Panc1 (cell line): ENCODE results near the gene PXYLP1. TPM values are rescaled to one million over a fixed set of nuclear protein-coding genes. Genes with fewer than 3 reads are reported as not detected.

Experiments
- ATAC-seq: fragments of 200-7000 bp; cut with Tn5 transposase; 2 replicates; pipeline ENCODE4 v1.9.1; 2020; ENCODE audit warnings: mild to moderate bottlenecking, moderate library complexity
- BruUV-seq: library from RNA; stranded (reverse); fragments of 400-500 nt; replicated peaks from 2 replicates; lab custom pipeline; 2021; lab: Mats Ljungman, UMichigan
- CTCF ChIA-PET: fragments of 300-600 bp; sonication (Branson Sonifier 250); formaldehyde crosslinking; loops from one replicate; lab custom pipeline; 2022; ENCODE audit warnings: antibody characterized with exemption; lab: Charles Lee
- POLR2A ChIA-PET: fragments of 300-600 bp; sonication (Branson Sonifier 250); formaldehyde crosslinking; loops from one replicate; lab custom pipeline; 2022; ENCODE audit warnings: antibody characterized with exemption; lab: Charles Lee
- DNase-seq: peaks from one replicate; pipeline ENCODE4 v3.0.0-alpha.2; 2010; ENCODE audit warnings: low read depth, low spot score
- H3K27ac ChIP-seq: 2 replicates; pipeline ENCODE4 v1.5.1; 2011; ENCODE audit warnings: mild to moderate bottlenecking, low read length, inconsistent platforms
- H3K27me3 ChIP-seq: fragments of 200-500 bp; sonication (Bioruptor generic); 2 replicates; pipeline ENCODE4 v1.6.0; 2014; ENCODE audit warnings: low read length, inconsistent platforms; ENCODE audit not compliant: control insufficient read depth, insufficient read depth
- H3K36me3 ChIP-seq: fragments of 200-500 bp; sonication (Bioruptor generic); 2 replicates; pipeline ENCODE4 v1.5.1; 2014; ENCODE audit warnings: inconsistent platforms, mild to moderate bottlenecking, low read length, moderate library complexity; ENCODE audit not compliant: control insufficient read depth, insufficient read depth
- H3K4me1 ChIP-seq: 2 replicates; pipeline ENCODE4 v1.5.1; 2011; ENCODE audit warnings: inconsistent platforms, mild to moderate bottlenecking, low read length, moderate library complexity; ENCODE audit not compliant: control insufficient read depth, insufficient read depth
- H3K4me3 ChIP-seq, 2 experiments: 2 replicates each; pipeline ENCODE4 v1.5.1; 2011 to 2012; ENCODE audit warnings: low read depth in 2 of 2, low read length in 2 of 2, mild to moderate bottlenecking in 2 of 2, inconsistent platforms in 1 of 2, moderate library complexity in 1 of 2
- H3K9me3 ChIP-seq: fragments of 200-500 bp; sonication (Bioruptor generic); 2 replicates; pipeline ENCODE4 v1.5.1; 2014; ENCODE audit warnings: low read depth, mild to moderate bottlenecking, inconsistent platforms, low read length, moderate library complexity; ENCODE audit not compliant: control insufficient read depth, insufficient read depth
- POLR2AphosphoS5 ChIP-seq: IDR thresholded peaks from 2 replicates; pipeline ENCODE4 v1.6.1; 2012; ENCODE audit warnings: mild to moderate bottlenecking, low read depth, low read length, moderate library complexity
- SIN3A ChIP-seq: IDR thresholded peaks from 2 replicates; pipeline ENCODE4 v1.6.1; 2012; ENCODE audit warnings: low read depth, mild to moderate bottlenecking, low read length, moderate library complexity, borderline replicate concordance; ENCODE audit not compliant: insufficient read depth
- TCF7L2 ChIP-seq: IDR thresholded peaks from 2 replicates; pipeline ENCODE4 v1.6.1; 2011; ENCODE audit warnings: mild to moderate bottlenecking, low read depth, low read length, inconsistent platforms
- in situ Hi-C: cut with HindIII; loops from 2 replicates; pipeline ENCODE4 v1.10.0; 2016; ENCODE audit warnings: low sequenced_read_pairs, low pct_unique_long_range_greater_than_20kb
- intact Hi-C: fragments of 100-400 bp; cut with micrococcal nuclease; formaldehyde crosslinking; loops from one replicate; pipeline ENCODE4 v1.10.0; 2022; ENCODE audit not compliant: unreplicated experiment
- total RNA-seq: library from RNA; stranded (reverse); gene quantifications from one replicate; pipeline ENCODE4 v1.2.1, GENCODE V29; 2021; ENCODE audit not compliant: unreplicated experiment
- TF ChIP-seq, protein P1 (sequence below): fragments of 450-650 bp; IDR thresholded peaks from 2 replicates; pipeline ENCODE4 v1.5.1; 2017; ENCODE audit warnings: mild to moderate bottlenecking
- TF ChIP-seq, protein P2 (sequence below), 2 experiments: IDR thresholded peaks; 2 replicates each; pipeline ENCODE4 v1.6.1; 2011 to 2012; ENCODE audit warnings: low read depth in 2 of 2, control low read depth in 1 of 2, low read length in 1 of 2, mild to moderate bottlenecking in 1 of 2, moderate library complexity in 1 of 2; ENCODE audit not compliant: insufficient read depth in 1 of 2

The PXYLP1 gene
- total RNA-seq, 1 experiment from 2014 or later: 1.4 TPM

DNA sequence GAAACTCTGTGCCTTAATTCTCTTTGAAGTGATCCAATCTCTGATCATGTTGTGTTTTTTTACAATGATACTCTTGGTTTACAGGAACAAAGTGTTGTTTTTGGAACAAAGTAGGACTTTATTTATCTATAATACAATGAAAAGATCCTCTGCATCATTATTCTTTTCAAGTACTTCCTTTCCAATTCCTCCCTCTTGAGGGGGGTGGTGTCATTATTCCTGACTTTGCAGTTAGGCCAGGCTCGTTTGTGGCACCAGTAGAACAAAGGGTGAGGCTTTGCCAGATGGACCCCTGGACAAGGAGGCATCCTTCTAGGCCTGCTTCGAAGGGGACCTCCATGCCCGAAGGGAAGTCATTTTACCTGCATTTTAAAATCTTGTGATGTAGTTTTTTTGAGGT is 95.0 kb downstream of the PXYLP1 start:
- Histone ChIP-seq H3K27ac (no peak overlapping the region), H3K4me3 (no peak overlapping the region), H3K27me3 (no peaks in the 10 kb centered on the region), H3K4me1 (no peaks in the 10 kb centered on the region), H3K9me3 (no peaks in the 10 kb centered on the region), H3K36me3 (no peaks in the 10 kb centered on the region)
- ATAC-seq (no peak), DNase-seq (no peak)
- in situ Hi-C loops (no loop called here), intact Hi-C loops (no loop called here)
- BruUV-seq: no TSS peak
- ChIA-PET POLR2A (no interaction called here), CTCF (no interaction called here)
- no peak for TF ChIP-seq POLR2AphosphoS5
- no peak for TF ChIP-seq SIN3A
- TF ChIP-seq, protein P1, sequence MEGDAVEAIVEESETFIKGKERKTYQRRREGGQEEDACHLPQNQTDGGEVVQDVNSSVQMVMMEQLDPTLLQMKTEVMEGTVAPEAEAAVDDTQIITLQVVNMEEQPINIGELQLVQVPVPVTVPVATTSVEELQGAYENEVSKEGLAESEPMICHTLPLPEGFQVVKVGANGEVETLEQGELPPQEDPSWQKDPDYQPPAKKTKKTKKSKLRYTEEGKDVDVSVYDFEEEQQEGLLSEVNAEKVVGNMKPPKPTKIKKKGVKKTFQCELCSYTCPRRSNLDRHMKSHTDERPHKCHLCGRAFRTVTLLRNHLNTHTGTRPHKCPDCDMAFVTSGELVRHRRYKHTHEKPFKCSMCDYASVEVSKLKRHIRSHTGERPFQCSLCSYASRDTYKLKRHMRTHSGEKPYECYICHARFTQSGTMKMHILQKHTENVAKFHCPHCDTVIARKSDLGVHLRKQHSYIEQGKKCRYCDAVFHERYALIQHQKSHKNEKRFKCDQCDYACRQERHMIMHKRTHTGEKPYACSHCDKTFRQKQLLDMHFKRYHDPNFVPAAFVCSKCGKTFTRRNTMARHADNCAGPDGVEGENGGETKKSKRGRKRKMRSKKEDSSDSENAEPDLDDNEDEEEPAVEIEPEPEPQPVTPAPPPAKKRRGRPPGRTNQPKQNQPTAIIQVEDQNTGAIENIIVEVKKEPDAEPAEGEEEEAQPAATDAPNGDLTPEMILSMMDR: no peak
- TF ChIP-seq TCF7L2: no peak
- TF ChIP-seq, protein P2, sequence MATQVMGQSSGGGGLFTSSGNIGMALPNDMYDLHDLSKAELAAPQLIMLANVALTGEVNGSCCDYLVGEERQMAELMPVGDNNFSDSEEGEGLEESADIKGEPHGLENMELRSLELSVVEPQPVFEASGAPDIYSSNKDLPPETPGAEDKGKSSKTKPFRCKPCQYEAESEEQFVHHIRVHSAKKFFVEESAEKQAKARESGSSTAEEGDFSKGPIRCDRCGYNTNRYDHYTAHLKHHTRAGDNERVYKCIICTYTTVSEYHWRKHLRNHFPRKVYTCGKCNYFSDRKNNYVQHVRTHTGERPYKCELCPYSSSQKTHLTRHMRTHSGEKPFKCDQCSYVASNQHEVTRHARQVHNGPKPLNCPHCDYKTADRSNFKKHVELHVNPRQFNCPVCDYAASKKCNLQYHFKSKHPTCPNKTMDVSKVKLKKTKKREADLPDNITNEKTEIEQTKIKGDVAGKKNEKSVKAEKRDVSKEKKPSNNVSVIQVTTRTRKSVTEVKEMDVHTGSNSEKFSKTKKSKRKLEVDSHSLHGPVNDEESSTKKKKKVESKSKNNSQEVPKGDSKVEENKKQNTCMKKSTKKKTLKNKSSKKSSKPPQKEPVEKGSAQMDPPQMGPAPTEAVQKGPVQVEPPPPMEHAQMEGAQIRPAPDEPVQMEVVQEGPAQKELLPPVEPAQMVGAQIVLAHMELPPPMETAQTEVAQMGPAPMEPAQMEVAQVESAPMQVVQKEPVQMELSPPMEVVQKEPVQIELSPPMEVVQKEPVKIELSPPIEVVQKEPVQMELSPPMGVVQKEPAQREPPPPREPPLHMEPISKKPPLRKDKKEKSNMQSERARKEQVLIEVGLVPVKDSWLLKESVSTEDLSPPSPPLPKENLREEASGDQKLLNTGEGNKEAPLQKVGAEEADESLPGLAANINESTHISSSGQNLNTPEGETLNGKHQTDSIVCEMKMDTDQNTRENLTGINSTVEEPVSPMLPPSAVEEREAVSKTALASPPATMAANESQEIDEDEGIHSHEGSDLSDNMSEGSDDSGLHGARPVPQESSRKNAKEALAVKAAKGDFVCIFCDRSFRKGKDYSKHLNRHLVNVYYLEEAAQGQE (IDR thresholded peaks at IDR 0.05; ENCODE audit: insufficient read depth in 1 of 2, low read depth in 2 of 2, low read length in 1 of 2): no peak

DNA sequence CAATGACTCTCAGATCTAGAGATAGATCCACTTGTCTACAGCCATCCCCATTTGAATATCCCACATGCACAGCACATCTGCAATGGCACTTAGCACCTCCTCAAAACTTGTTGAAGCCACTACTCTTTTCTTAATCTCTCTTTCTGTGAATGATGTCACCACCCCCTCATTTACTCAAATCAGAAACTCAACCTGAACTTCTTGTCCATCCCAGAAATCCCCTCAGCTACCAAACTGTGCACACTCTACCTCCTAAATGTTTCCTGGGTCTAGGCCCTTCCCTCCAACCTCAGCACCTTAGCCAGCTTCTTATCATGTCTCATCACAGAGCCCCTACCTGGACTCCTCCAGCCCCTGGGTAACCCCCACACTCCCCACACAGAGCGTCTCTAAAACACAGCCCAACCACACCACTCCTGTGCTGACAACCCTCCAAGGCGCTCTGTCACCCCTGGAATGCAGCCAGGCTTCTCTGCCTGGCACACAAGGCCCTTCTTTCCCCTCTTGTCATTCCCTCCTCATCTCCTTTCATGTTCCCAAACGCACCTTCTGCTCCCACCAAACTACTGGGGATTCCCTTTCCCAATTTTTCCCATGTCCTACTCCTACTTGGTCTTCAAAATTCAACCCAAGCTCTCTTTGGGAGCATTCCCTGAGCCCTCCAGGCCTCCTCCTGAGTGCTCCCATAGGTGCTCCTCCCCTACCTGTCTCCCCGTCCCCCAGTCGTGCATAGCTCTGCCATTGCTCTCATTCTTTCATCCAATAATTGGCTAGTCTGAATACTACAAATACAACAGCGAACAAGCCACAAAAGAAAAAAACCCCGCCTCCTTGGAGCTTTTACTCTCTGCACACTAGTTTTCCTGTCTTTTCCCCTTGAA is 96.9 kb downstream of the PXYLP1 start:
- H3K27me3 ChIP-seq: no peaks in the 10 kb centered on the region
- no peaks in the 10 kb centered on the region for H3K9me3 ChIP-seq
- H3K36me3 ChIP-seq: no peaks in the 10 kb centered on the region
- TF ChIP-seq TCF7L2 (no peak), SIN3A (no peak), POLR2AphosphoS5 (no peak)
- TF ChIP-seq, protein P1: no peak
- TF ChIP-seq, protein P2 (IDR thresholded peaks at IDR 0.05; ENCODE audit: insufficient read depth in 1 of 2, low read depth in 2 of 2, low read length in 1 of 2): no peak
- H3K27ac ChIP-seq: no peak overlapping the region
- no peaks in the 10 kb centered on the region for H3K4me1 ChIP-seq
- ChIA-PET POLR2A (no interaction called here), CTCF (no interaction called here)
- DNase-seq (no peak), ATAC-seq (no peak)
- in situ Hi-C loops (no loop called here), intact Hi-C loops (no loop called here)
- no peak overlapping the region for H3K4me3 ChIP-seq
- no TSS peak for BruUV-seq
